Activated T-helper 1 cell treated with anti-CD3 and anti-CD28 coated beads, Interleukin-12 subunit alpha, Interleukin-12 subunit beta, Interleukin-2, Interleukin-4 antibody, amounts not matched to agents 30 ng/mL and 10 ng/mL and 1 ng/mL, durations not matched to agents 14 hours and 24 hours and 36 hours (primary cell): ENCODE data around the gene DRC7. TPM values are rescaled to one million over a fixed set of nuclear protein-coding genes. Genes with fewer than 3 reads are reported as not detected.

Experiments used
- DNase-seq: peaks from one replicate; pipeline ENCODE4 v3.0.0; 2021; ENCODE audit warnings: low spot score
- H3K27ac Mint-ChIP-seq: one replicate; pipeline ENCODE4 v1.8.0; 2021; ENCODE audit warnings: mild to moderate bottlenecking, mixed read lengths
- H3K27me3 Mint-ChIP-seq: one replicate; pipeline ENCODE4 v1.8.0; 2022; ENCODE audit warnings: mild to moderate bottlenecking, moderate library complexity, mixed read lengths; ENCODE audit not compliant: insufficient read depth
- H3K36me3 Mint-ChIP-seq: one replicate; pipeline ENCODE4 v1.8.0; 2021; ENCODE audit warnings: low read depth, mixed read lengths
- H3K4me1 Mint-ChIP-seq: one replicate; pipeline ENCODE4 v1.8.0; 2021; ENCODE audit warnings: low read depth, mixed read lengths
- H3K4me3 Mint-ChIP-seq: one replicate; pipeline ENCODE4 v1.8.0; 2021; ENCODE audit warnings: mild to moderate bottlenecking, moderate library complexity, mixed read lengths
- H3K9me3 Mint-ChIP-seq: one replicate; pipeline ENCODE4 v1.8.0; 2021; ENCODE audit warnings: mixed read lengths
- intact Hi-C: fragments of 100-400 bp; cut with micrococcal nuclease; formaldehyde crosslinking; loops from one replicate; pipeline ENCODE4 v1.15.1; 2024
- total RNA-seq: library from RNA; stranded (reverse); gene quantifications from 2 replicates; pipeline ENCODE4 v1.2.3, GENCODE V29; 2022

The DRC7 gene
- total RNA-seq, 1 donor from 2014 or later, result not detected

DNA sequence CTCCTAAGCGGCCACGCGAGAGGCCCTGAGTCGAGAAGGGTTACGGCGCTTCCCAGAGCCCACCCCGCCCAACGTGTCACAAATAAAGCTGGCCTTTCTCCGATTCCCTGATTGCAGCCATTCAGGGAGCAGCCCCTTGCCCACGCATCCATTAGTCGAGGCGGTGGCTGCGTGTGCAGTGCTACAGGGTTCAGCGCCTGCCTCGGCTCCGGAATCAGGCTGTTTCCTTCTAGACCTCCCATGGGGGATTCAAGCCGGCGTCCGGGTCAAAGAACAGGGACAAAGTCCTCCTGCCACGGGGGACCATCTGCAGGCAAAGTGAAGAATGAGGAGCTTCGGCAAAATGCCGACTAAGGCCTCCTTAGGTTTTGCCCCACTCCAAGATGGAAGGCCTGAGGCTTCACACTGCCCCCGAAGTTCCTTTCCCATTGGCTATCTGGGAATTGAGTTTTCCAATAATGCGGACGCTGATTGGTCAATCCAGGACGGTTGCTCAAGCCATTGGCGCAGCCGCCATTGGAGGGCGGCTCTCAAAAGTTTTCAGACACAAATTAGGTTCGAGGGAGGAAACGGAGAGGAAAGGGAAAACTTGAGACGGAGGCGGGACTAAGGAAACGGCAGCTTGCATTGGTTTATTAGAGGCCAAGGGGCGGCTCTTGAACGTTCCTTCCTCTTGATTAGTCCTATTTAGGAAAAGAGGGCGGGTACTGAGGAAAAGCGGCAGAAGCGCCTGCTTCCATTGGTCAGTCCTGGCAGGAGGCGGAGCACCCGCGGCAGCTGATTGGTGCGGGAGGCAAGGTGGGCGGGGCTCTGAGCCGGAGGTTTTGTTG lies 40.5 kb downstream of the DRC7 start:
- peak overlapping the region; percentile 97 for H3K4me3 Mint-ChIP-seq
- no peaks in the 10 kb centered on the region for H3K27me3 Mint-ChIP-seq
- peaks cover 22% of the 10 kb centered on the region for H3K9me3 Mint-ChIP-seq
- H3K4me1 Mint-ChIP-seq, result peaks cover 19% of the 10 kb centered on the region
- intact Hi-C loops, result loop anchor here (1.0 to 5.0 kb wide), 17 partner anchors 22 to 997 kb away; partner anchors contain the start of genes CCDC102A, CFAP20, CIAPIN1 and COQ9
- H3K36me3 Mint-ChIP-seq, result peaks cover 8% of the 10 kb centered on the region
- peak overlapping the region; percentile 97 for H3K27ac Mint-ChIP-seq
- peak; percentile 97 for DNase-seq

DNA sequence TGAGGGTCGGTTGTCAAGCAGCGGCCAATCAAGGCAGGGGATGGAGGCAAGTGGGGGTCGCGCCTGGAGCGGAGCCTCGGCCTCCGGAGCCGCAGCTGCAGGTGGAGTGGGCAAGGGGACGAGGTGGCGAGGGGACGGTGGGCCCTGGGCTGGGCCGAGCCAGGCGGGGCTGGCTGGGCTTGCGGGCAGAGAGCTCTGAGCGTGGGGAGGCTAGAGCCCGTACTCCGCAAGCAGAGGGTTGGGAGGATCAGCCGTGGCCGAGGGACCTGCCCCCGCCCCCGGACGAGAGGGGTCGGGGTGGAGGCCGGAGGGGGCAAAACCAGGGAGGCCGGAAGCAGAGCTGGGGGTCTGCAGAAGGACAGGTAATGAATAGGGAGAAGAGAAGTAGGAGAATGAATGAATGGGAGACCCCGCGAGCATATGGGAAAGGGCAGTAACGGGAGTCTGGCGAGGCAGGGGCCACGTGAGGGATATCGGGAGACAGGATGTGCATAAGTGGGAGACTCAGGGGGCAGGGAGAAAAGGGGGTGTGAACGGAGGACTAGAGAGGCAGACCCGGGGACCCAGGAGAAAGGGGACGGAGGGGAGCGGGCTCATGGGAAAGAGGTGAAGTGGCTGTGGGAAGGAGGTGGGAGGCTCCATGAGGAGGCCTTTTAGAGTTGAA lies 41.3 kb downstream of the DRC7 start, which contains the start of gene KATNB1:
Gene KATNB1 (plus strand): TSS at position 16 of the 664 bp plus-strand sequence. CDS start 1,474 bp downstream, outside the sequence.
- H3K4me3 Mint-ChIP-seq, result peak within 1 kb of the TSS; percentile 97
- peaks cover 8% of the 10 kb centered on the region for H3K36me3 Mint-ChIP-seq
- intact Hi-C loops, result loop anchor here (1.0 to 5.0 kb wide), 17 partner anchors 21 to 996 kb away; partner anchors contain the start of genes CCDC102A, CFAP20, CIAPIN1 and COQ9
- H3K27me3 Mint-ChIP-seq, result no peaks in the 10 kb centered on the region
- H3K27ac Mint-ChIP-seq, result peak within 1 kb of the TSS; percentile 97
- DNase-seq, result peak; percentile 5
- peaks cover 19% of the 10 kb centered on the region for H3K4me1 Mint-ChIP-seq
- H3K9me3 Mint-ChIP-seq, result peaks cover 22% of the 10 kb centered on the region

DNA sequence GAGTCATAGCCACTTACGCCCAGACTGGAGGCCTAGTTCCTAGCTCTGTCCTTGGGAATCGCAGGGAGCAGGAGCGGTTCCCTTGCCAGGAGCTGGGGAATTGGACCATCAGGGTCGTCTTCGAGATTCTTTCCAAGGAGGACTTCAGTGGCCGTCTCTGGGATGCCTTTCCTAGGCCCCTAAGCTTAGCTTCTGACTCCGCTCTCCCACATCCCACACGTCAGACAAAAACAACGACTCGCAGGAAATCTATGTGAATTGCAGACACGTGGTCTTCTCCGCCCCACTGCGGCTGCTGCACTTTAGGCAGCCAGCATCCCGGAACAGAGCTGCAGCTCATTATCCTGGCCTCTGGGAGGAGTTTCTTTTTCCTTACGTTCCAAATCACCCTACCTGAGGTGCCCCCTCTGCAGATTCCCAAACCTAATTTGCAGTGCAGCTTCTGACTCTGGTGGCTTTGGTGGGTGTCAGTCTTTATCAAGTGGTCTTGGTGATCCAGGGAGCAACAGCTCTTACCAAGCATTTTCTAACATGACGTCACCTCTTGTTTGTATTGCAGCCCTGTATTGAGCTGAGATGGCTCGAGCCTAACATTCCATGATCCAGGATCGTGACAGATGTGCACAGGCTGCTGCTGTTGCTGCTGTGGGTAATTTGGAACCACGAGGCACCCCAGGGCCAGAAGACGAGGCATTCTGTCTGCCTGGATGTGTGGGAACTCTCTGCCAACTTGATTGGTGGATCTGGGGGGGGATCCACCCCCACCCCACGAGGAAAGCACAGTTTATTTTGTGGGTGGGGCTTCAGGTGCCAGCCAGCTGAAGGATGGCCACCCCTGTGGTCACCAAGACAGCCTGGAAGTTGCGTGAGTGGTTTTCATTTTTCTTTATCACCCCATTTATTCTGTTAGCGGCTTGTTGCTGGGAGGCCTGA lies 42.1 kb downstream of the DRC7 start:
- no peaks in the 10 kb centered on the region for H3K27me3 Mint-ChIP-seq
- peaks cover 19% of the 10 kb centered on the region for H3K4me1 Mint-ChIP-seq
- H3K4me3 Mint-ChIP-seq, result peak overlapping the region; percentile 97
- peak overlapping the region; percentile 97 for H3K27ac Mint-ChIP-seq
- intact Hi-C loops, result loop anchor here (5.0 kb wide), 3 partner anchors 259 to 996 kb away; partner anchors contain the start of genes GOT2 and SETD6
- DNase-seq, result peak; percentile 41
- peaks cover 16% of the 10 kb centered on the region for H3K9me3 Mint-ChIP-seq
- H3K36me3 Mint-ChIP-seq, result peaks cover 10% of the 10 kb centered on the region

DNA sequence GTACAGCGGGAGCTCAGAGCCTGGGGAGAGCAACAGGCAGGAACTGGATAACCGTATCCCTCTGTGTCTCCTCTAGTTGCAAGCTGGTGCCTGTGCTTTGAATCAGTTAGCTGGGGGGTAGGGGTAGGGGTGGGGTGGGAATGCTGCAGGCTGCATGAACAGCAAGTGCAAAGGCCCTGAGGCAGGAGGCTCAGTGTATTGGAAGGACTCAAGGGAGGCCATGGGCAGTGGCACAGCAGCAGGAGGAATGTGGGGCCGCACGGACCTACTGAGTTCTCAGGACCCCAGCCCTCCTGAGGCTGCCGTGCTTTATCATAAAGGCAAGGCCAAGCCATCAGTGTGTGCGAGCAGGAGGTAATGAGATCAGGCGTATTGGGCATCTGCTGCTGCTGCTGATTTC lies 44.2 kb downstream of the DRC7 start:
- H3K27me3 Mint-ChIP-seq, result no peaks in the 10 kb centered on the region
- DNase-seq, result no peak
- no peaks in the 10 kb centered on the region for H3K9me3 Mint-ChIP-seq
- H3K27ac Mint-ChIP-seq, result no peak overlapping the region
- peaks cover 19% of the 10 kb centered on the region for H3K4me1 Mint-ChIP-seq
- intact Hi-C loops, result loop anchor here (5.0 kb wide), 3 partner anchors 262 to 993 kb away; partner anchors contain the start of genes GOT2 and SETD6
- peaks cover 2% of the 10 kb centered on the region for H3K36me3 Mint-ChIP-seq
- no peak overlapping the region for H3K4me3 Mint-ChIP-seq

DNA sequence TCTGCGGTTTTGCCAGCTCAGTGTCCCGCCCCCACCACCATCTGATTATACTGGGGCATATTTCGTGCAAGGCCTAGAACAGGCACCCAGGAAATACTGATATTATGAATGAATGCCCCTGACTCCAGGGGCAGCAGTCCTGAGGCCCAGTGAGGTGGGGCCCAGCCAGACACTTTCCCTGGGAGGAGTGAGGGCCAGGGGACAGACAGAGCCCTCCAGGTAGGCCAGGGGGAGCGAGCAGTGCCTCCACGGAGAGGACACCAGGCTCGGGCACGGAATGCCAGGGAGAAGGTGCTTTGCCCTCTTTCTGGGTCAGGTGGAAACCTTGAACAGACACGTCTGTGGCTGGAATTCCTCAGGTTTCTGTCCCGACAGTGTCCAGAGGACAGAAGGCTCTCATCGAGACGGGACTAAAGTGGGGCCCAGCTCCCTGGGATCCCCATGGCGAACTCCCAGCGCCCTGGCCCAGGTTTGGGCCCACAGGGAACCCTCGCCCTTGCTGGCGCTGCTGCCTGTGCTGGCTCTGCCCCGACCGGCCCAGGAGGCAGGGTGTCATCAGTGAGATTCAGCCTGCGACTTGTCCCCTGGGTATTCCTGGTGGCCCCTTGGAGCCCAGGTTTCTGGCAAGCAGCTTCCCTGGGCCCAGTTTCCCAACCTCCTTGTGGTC lies 45.3 kb downstream of the DRC7 start:
- Mint-ChIP-seq H3K9me3 (no peaks in the 10 kb centered on the region), H3K4me3 (no peak overlapping the region), H3K27me3 (no peaks in the 10 kb centered on the region), H3K27ac (no peak overlapping the region), H3K4me1 (peaks cover 19% of the 10 kb centered on the region), H3K36me3 (peaks cover 2% of the 10 kb centered on the region)
- no peak for DNase-seq
- intact Hi-C loops, result loop anchor here (5.0 kb wide), 3 partner anchors 263 to 992 kb away; partner anchors contain the start of genes GOT2 and SETD6

DNA sequence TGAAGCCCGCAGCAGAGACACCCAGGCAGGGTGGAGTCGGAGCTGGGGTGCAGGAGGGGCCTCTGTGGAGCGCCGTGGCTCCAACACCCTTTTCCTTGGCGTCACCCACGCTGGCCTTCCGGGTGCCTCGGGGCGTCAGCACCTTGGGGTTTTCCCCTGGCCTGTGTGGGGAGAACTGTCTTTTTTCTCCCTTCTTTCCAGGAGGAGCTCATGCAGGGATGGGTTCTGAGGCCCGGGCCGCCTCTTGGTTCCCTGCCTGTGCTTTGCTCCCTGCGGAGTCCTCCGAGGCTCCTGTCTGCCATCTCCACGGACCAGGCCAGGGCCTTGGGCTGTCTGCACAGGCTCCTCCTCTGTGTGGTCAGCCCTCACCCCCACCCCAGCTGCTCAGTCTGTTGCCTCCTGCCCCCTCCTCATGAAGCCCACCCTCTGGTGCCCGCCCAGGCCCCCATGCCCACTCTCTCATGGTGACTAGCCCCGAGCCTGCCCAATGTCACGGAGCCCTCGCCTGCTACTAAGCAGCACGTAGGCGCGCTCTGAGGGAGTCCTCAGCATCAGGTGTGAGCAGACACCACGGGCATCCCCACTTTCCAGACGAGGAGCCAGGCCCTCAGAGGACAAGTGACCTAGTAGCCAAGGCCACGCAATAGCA lies 45.9 kb downstream of the DRC7 start:
- intact Hi-C loops, result no loop called here
- H3K4me3 Mint-ChIP-seq, result no peak overlapping the region
- no peak for DNase-seq
- peaks cover 19% of the 10 kb centered on the region for H3K4me1 Mint-ChIP-seq
- peaks cover 2% of the 10 kb centered on the region for H3K36me3 Mint-ChIP-seq
- H3K27me3 Mint-ChIP-seq, result no peaks in the 10 kb centered on the region
- no peaks in the 10 kb centered on the region for H3K9me3 Mint-ChIP-seq
- H3K27ac Mint-ChIP-seq, result no peak overlapping the region

DNA sequence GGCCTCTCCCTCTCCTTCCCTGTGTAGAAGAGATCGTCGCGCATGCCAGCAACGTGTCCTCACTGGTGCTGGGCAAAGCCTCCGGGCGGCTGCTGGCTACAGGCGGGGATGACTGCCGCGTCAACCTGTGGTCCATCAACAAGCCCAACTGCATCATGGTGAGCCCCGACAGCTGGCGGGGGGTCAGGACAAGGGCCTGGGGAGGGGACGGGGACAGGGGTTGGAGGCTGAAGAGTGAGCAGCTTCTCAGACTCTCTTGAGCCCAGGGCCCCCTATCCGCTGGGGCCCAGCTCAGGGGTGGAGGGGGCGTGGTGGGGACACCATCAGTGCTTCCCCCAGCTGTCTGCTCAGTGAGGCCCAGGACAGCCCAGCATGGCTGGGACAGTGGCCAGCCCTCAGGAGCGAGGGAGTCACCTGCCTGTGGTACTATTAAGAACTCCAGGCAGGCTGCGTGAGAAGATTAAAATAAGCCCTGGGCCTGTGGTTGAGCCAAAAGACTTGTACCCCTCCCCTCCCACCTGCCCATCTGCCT lies 47.1 kb downstream of the DRC7 start:
- peaks cover 12% of the 10 kb centered on the region for H3K4me1 Mint-ChIP-seq
- peaks cover 2% of the 10 kb centered on the region for H3K36me3 Mint-ChIP-seq
- H3K4me3 Mint-ChIP-seq, result no peak overlapping the region
- intact Hi-C loops, result no loop called here
- H3K27me3 Mint-ChIP-seq, result no peaks in the 10 kb centered on the region
- H3K9me3 Mint-ChIP-seq, result no peaks in the 10 kb centered on the region
- no peak for DNase-seq
- no peak overlapping the region for H3K27ac Mint-ChIP-seq

DNA sequence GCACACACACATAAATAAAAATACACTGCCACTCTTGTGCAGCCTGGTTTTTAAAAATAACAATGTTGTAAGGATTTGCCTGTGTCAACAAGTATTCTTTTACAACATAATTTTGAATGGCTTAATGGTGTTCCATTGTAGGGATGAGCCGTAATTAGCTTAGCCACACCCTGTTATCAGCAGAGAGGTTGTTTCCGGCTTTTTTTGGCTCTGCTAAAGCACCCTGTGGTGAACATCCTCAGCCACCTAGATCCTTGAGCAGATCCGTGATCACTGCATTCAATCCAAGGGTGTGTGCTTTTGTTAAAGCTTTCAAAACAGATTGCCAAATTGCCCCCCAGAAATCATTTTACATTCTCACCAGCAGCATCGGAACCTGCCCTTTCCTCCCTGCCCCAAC lies 47.9 kb downstream of the DRC7 start:
- Mint-ChIP-seq H3K4me1 (peaks cover 4% of the 10 kb centered on the region), H3K27me3 (no peaks in the 10 kb centered on the region), H3K36me3 (peaks cover 2% of the 10 kb centered on the region), H3K4me3 (no peak overlapping the region), H3K27ac (no peak overlapping the region), H3K9me3 (no peaks in the 10 kb centered on the region)
- DNase-seq, result no peak
- intact Hi-C loops, result no loop called here

DNA sequence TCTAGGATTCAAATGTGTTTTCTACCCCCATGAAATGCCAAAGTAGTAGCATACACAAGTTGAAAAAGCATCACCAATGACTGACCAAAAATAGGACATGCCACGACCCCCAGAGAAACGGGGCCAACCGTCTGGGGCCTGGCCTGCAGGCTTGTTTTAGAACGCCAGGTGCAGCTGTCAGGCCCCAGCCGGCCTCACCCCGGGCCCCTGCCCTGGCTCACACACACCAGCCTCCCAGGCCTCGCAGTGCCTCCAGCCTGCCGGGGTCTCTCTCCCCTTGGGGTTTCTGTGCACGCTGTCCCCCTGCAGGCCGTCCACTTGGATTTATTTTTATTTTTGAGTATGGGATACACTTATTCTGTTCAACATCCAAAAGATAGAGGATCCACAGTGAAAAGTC lies 48.9 kb downstream of the DRC7 start:
- DNase-seq, result no peak
- Mint-ChIP-seq H3K36me3 (peaks cover 2% of the 10 kb centered on the region), H3K4me3 (no peak overlapping the region), H3K27me3 (no peaks in the 10 kb centered on the region), H3K9me3 (no peaks in the 10 kb centered on the region), H3K4me1 (no peaks in the 10 kb centered on the region), H3K27ac (no peak overlapping the region)
- intact Hi-C loops, result no loop called here

DNA sequence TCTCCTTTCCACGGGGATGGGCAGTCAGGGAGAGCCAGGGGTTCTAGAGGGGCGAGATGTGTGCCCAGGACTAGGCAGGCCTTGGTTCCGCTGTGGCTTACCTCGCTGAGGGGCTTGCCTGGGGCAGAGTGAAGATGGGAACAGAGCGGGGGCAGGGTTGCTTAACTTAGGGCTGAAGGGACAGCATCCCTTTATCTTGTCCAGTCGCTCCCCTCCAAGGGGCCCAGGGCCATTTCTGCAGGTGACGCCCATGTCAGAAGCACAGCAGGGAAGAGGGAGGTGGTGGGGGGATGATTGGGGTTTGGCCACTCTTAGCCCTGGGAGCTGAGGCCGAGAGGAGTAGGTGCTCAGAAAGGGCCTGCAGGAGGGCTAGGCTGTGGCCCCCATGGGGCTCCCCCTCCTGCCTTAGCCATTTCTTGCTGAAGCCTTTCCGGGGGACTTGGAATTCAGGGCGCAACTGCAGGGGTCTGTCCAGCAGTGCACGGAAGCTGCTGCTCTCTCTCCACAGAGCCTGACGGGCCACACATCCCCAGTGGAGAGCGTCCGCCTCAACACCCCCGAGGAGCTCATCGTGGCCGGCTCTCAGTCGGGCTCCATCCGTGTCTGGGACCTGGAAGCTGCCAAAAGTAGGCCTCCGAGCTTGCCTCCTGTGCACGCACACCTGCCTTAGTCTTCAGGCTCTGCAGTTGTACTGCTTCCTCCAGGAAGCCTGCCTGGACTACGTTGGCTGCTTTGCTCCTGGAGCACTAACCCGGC lies 49.5 kb downstream of the DRC7 start:
- no peak overlapping the region for H3K27ac Mint-ChIP-seq
- H3K4me3 Mint-ChIP-seq, result no peak overlapping the region
- H3K27me3 Mint-ChIP-seq, result no peaks in the 10 kb centered on the region
- H3K4me1 Mint-ChIP-seq, result no peaks in the 10 kb centered on the region
- DNase-seq, result no peak
- intact Hi-C loops, result no loop called here
- H3K36me3 Mint-ChIP-seq, result peaks cover 2% of the 10 kb centered on the region
- no peaks in the 10 kb centered on the region for H3K9me3 Mint-ChIP-seq

DNA sequence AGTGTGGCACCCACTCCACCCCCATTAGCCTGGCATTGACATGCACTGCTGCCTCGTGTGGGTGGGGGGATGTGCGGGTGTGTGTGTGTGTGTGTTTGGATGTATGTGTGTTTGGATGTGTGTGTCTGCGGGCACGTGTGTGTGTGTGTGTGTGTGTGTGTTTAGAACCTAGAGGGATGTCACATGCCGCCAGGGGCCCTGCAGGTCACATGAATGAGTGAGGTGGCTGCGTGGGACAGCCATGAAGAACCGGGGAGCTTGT lies 50.0 kb downstream of the DRC7 start:
- no peaks in the 10 kb centered on the region for H3K27me3 Mint-ChIP-seq
- peaks cover 2% of the 10 kb centered on the region for H3K36me3 Mint-ChIP-seq
- H3K4me3 Mint-ChIP-seq, result no peak overlapping the region
- no peaks in the 10 kb centered on the region for H3K4me1 Mint-ChIP-seq
- intact Hi-C loops, result no loop called here
- H3K27ac Mint-ChIP-seq, result no peak overlapping the region
- DNase-seq, result no peak
- H3K9me3 Mint-ChIP-seq, result no peaks in the 10 kb centered on the region
